HK-2 (cell line): ENCODE results near the gene ROGDI.
A peak's percentile ranks its signal among the peaks of the same experiment; 100 is the strongest.

Source experiments
- DNase-seq: peaks from one replicate; pipeline ENCODE4 v3.0.0-alpha.2; 2018; ENCODE audit not compliant: unreplicated experiment

The ROGDI gene

GRCh38 chr16:4801962-4802658, at the start of gene ROGDI:
Gene ROGDI, minus strand, starts transcription at chr16:4802633. Its CDS starts 62 bp downstream, at chr16:4802571.
- DNase-seq, result peak; percentile 79

GRCh38 chr16:4850211-4850610, 47.8 kb upstream of the ROGDI start:
- no peak for DNase-seq

GRCh38 chr16:4847774-4848587, 45.5 kb upstream of the ROGDI start:
- peak; percentile 32 for DNase-seq

- DNase-seq, result peak; percentile 95
These were observed 44.7 kb upstream of the ROGDI start, which contains the start of the genes GLYR1 and UBN1 for GRCh38 chr16:4846901-4847773. Gene GLYR1, minus strand, starts transcription at chr16:4847288. Its CDS starts 23 bp downstream, at chr16:4847265. Gene UBN1, plus strand, starts transcription at chr16:4847481. Its CDS starts 5,437 bp downstream, at chr16:4852918.

- peak; percentile 68 for DNase-seq
These were observed 44.1 kb upstream of the ROGDI start for GRCh38 chr16:4846503-4846900.

GRCh38 chr16:4840984-4841383, 38.6 kb upstream of the ROGDI start:
- DNase-seq, result no peak

- no peak for DNase-seq
These were observed 37.5 kb upstream of the ROGDI start for GRCh38 chr16:4839942-4840341.

- DNase-seq, result peak; percentile 31
These were observed 35.5 kb upstream of the ROGDI start for GRCh38 chr16:4837733-4838501.

- no peak for DNase-seq
These were observed 34.3 kb upstream of the ROGDI start for GRCh38 chr16:4836727-4837126.

- DNase-seq, result no peak
These were observed 31.2 kb upstream of the ROGDI start for GRCh38 chr16:4833584-4833983.

GRCh38 chr16:4832698-4833343, 30.4 kb upstream of the ROGDI start:
- DNase-seq, result no peak

GRCh38 chr16:4831616-4832015, 29.2 kb upstream of the ROGDI start:
- DNase-seq, result no peak

- DNase-seq, result no peak
These were observed 28.0 kb upstream of the ROGDI start for GRCh38 chr16:4830408-4830807.

GRCh38 chr16:4828567-4829321, 26.3 kb upstream of the ROGDI start:
- no peak for DNase-seq

- no peak for DNase-seq
These were observed 24.5 kb upstream of the ROGDI start for GRCh38 chr16:4826980-4827379.

- DNase-seq, result no peak
These were observed 24.1 kb upstream of the ROGDI start for GRCh38 chr16:4826526-4826925.

GRCh38 chr16:4825196-4825595, 22.8 kb upstream of the ROGDI start:
- DNase-seq, result no peak

GRCh38 chr16:4820652-4821051, 18.2 kb upstream of the ROGDI start:
- no peak for DNase-seq

GRCh38 chr16:4814542-4815173, 12.2 kb upstream of the ROGDI start:
- DNase-seq, result no peak
